ENCODE results near the gene VHLL.

The VHLL gene

GRCh38 chr1:156258859-156259258, 40.2 kb downstream of the VHLL start:
- DNase-seq (ENCODE audit: low read depth in 2 of 3, low spot score in 2 of 3), result no peak

GRCh38 chr1:156257711-156258110, 41.4 kb downstream of the VHLL start:
- DNase-seq (ENCODE audit: low read depth in 2 of 3, low spot score in 2 of 3), result no peak

- DNase-seq (ENCODE audit: low read depth in 2 of 3, low spot score in 2 of 3), result no peak
Measured at GRCh38 chr1:156253634-156254033, 45.5 kb downstream of the VHLL start.

GRCh38 chr1:156251527-156251926, 47.6 kb downstream of the VHLL start:
- no peak for DNase-seq (ENCODE audit: low read depth in 2 of 3, low spot score in 2 of 3)

GRCh38 chr1:156249593-156249992, 49.5 kb downstream of the VHLL start:
- no peak for DNase-seq (ENCODE audit: low read depth in 2 of 3, low spot score in 2 of 3)
